ENCODE results near the gene PER1. TPM values are rescaled to one million over a fixed set of nuclear protein-coding genes. Genes with fewer than 3 reads are reported as not detected.

Gene PER1
- total and polyA plus RNA-seq, 2 of the 13 experiments (the other 11 are each of a cell fraction or from before 2014, with no cell fraction given), result 2.6 to 3.6 TPM

- TF ChIP-seq ZNF660 (CRISPR knock-in tag; IDR thresholded peaks at IDR 0.05; ENCODE audit: borderline replicate concordance, low read depth), result no peak
- no peak for TF ChIP-seq ZFP90 (CRISPR knock-in tag; IDR thresholded peaks at IDR 0.05; ENCODE audit: borderline replicate concordance)
- no peak for TF ChIP-seq ZNF749 (CRISPR knock-in tag; IDR thresholded peaks at IDR 0.05; ENCODE audit: borderline replicate concordance)
- TF ChIP-seq MYNN (CRISPR knock-in tag; IDR thresholded peaks at IDR 0.05; ENCODE audit: low read depth), result no peak
- no peak for TF ChIP-seq ZNF878 (CRISPR knock-in tag; IDR thresholded peaks at IDR 0.05)
- TF ChIP-seq ZNF567 (CRISPR knock-in tag; IDR thresholded peaks at IDR 0.05; ENCODE audit: borderline replicate concordance), result no peak
- TF ChIP-seq RAD51 (IDR thresholded peaks at IDR 0.05; ENCODE audit: borderline replicate concordance), result no peak
- no peak for TF ChIP-seq ZNF251 (CRISPR knock-in tag; IDR thresholded peaks at IDR 0.05)
- 0 out of 2 replicates have a peak, but pooled peaks have one; percentile 32 for TF ChIP-seq SIX4 (CRISPR knock-in tag; IDR thresholded peaks at IDR 0.05)
- TF ChIP-seq ARNT (IDR thresholded peaks at IDR 0.05), result no peak
- no peak for TF ChIP-seq DR1 (CRISPR knock-in tag; IDR thresholded peaks at IDR 0.05)
- TF ChIP-seq SSRP1 (CRISPR knock-in tag; IDR thresholded peaks at IDR 0.05), result no peak
- TF ChIP-seq ZNF33A (CRISPR knock-in tag; IDR thresholded peaks at IDR 0.05; ENCODE audit: borderline replicate concordance), result no peak
- peak; percentile 46; the same call in 1 of the 2 replicates for TF ChIP-seq ZNF607 (CRISPR knock-in tag; IDR thresholded peaks at IDR 0.05; ENCODE audit: borderline replicate concordance)
- no peak for TF ChIP-seq ZNF513 (CRISPR knock-in tag; conservative IDR thresholded peaks at IDR 0.05)
- no peak for TF ChIP-seq PTBP1 (IDR thresholded peaks at IDR 0.05; ENCODE audit: low read depth, low read length, poor library complexity, severe bottlenecking)
- TF ChIP-seq ZNF446 (CRISPR knock-in tag; IDR thresholded peaks at IDR 0.05), result no peak
- no peak for TF ChIP-seq MTA3 (CRISPR knock-in tag; IDR thresholded peaks at IDR 0.05)
- peak; percentile 48; the same call in 1 of the 2 replicates for TF ChIP-seq BRCA1 (CRISPR knock-in tag; IDR thresholded peaks at IDR 0.05)
- no peak for TF ChIP-seq TOE1 (CRISPR knock-in tag; IDR thresholded peaks at IDR 0.05)
- TF ChIP-seq ZNF230 (CRISPR knock-in tag; IDR thresholded peaks at IDR 0.05), result no peak
- no peak for TF ChIP-seq KLF12 (CRISPR knock-in tag; IDR thresholded peaks at IDR 0.05; ENCODE audit: borderline replicate concordance)
- TF ChIP-seq ZXDC (CRISPR knock-in tag; IDR thresholded peaks at IDR 0.05), result no peak; the same call in 1 of the 2 replicates
- TF ChIP-seq ESRRA (CRISPR knock-in tag; IDR thresholded peaks at IDR 0.05; ENCODE audit: low read depth), result 0 out of 2 replicates have a peak, but pooled peaks have one; percentile 9
- TF ChIP-seq IRF1 (CRISPR knock-in tag; IDR thresholded peaks at IDR 0.05; ENCODE audit: low read depth), result no peak
- peak; percentile 53 for TF ChIP-seq SALL1 (CRISPR knock-in tag; IDR thresholded peaks at IDR 0.05)
- TF ChIP-seq REXO4 (CRISPR knock-in tag; IDR thresholded peaks at IDR 0.05; ENCODE audit: borderline replicate concordance), result no peak
Measured at GRCh38 chr17:8185582-8186445, 33.6 kb upstream of the PER1 start (continued).

Measured in HepG2 (cell line).